ENCODE data around the gene PLAC8L1.

GRCh38 chr5:146066968-146067367 lies 38.4 kb downstream of the PLAC8L1 start:
- TF ChIP-seq CTCF (IDR thresholded peaks at IDR 0.05) = no peak
- TF ChIP-seq POLR2AphosphoS5 (IDR thresholded peaks at IDR 0.05) = no peak
- no peak for TF ChIP-seq POLR2A (IDR thresholded peaks at IDR 0.05)
